Measurements from ENCODE around the gene SH3GL1.

The SH3GL1 gene

DNA sequence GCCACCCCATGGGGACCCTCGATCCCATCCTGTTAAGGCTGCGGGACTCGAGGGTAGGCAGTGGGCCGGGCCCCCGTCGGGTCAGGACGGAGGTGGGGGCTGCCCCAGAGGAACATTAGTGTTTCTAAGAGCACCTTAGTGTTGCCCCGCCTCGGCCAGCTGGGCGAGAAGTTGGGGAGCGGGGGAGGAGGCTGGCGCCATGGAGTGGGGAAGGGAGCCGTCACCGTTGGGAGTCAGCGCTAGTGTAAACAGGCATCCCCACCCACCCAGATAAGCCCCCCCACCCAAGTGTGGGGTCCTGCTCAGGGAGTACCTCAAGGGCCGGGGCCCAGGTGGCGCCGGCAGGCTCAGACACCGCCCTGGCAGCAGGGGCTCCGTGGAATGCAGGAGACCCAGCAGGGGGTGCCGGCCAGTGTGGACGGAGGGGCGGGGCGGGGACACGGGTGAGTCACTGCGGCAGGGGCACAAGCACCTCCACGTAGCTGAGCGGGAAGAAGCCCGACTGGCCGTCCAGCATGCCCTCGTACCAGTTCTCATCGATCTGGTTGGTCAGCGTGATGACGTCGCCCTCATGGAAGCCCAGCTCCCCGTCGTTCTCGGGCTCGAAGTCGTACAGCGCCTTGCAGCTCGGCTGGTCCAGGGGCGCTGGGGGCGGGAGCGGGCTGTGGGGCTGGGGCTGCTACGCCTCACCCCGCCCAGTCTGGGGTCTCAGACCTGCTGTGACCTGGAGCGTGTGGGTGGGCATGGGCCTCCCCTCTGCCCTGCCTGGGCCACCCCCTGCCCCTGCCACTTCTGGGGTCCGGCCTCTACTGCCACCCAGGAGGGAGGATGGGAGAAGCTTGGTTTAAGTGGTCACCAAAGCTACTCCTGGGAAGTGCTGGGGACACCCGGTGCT, 38.9 kb downstream of the SH3GL1 start:
- peak in 1 of 2 donors; percentile 39 for DNase-seq
- no CpG with 5 or more reads among the region's 50 CpGs for WGBS (ENCODE audit: extremely low coverage, insufficient coverage, insufficient read length)

DNA sequence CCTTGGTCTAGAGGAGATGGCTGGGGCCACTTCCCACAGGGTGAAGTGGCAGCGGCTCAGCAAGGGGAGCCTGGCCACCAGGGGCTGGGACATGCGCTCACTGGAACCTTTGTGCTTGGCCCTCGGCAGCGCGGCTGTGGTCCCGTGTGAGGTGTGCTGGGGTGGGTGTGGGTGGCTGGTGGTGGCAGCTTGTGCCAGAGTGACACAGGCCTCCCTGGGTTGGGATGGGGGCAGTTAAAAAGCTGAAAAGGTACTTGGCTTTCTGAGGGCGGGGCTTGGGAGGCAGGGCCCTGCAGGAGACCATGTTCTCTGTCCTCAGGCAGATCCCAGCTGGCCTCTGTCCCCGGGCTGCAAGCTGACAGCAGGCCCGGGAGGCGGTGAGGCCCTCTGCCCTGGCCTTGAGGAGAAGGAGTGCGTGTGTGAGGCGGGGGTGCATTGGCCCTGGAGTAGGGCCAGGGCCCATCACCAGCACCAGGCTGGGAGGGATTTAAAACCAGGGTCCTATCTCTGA, 39.7 kb downstream of the SH3GL1 start:
- H3K27me3 ChIP-seq (ENCODE audit: insufficient read depth, low read length): no peaks in the 10 kb centered on the region
- no peak overlapping the region for H2BK12ac ChIP-seq (ENCODE audit: low read length)
- no peak for DNase-seq
- no peak overlapping the region for H3K18ac ChIP-seq (ENCODE audit: low read length)
- no peak overlapping the region for H2AK5ac ChIP-seq (ENCODE audit: low read length)
- no peak overlapping the region for H2BK5ac ChIP-seq (ENCODE audit: low read depth, low read length, poor library complexity)
- H3K27ac ChIP-seq (ENCODE audit: low read depth, low read length): no peak overlapping the region
- no peak overlapping the region for H3K14ac ChIP-seq (ENCODE audit: low read length)
- H3K9ac ChIP-seq (ENCODE audit: low read length): no peak overlapping the region
- H2BK120ac ChIP-seq (ENCODE audit: insufficient read depth, low read length, poor library complexity): no peak overlapping the region
- no peak overlapping the region for H4K8ac ChIP-seq (ENCODE audit: low read depth, low read length)
- no CpG with 5 or more reads among the region's 12 CpGs for WGBS (ENCODE audit: extremely low coverage, insufficient coverage, insufficient read length)
- H3K79me1 ChIP-seq (ENCODE audit: low read length): no peaks in the 10 kb centered on the region
- no peaks in the 10 kb centered on the region for H3K79me2 ChIP-seq (ENCODE audit: control insufficient read depth, insufficient read depth, low read length, poor library complexity)
- H4K12ac ChIP-seq (ENCODE audit: low read depth, low read length): peak overlapping the region; percentile 2
- H3K23ac ChIP-seq (ENCODE audit: low read length): no peak overlapping the region
- no peak overlapping the region for H2AFZ ChIP-seq (ENCODE audit: insufficient read depth, low read length, poor library complexity)
- no peak overlapping the region for H4K91ac ChIP-seq (ENCODE audit: low read depth, low read length)
- peaks cover 0 to 3% of the 10 kb centered on the region in 2 experiments for H3K4me1 ChIP-seq (ENCODE audit: control insufficient read depth in 1 of 2, insufficient read depth in 2 of 2, low read length in 2 of 2)
- H3K4me3 ChIP-seq (ENCODE audit: low read depth, low read length): no peak overlapping the region
- H3K36me3 ChIP-seq (ENCODE audit: control insufficient read depth in 1 of 2, insufficient read depth in 2 of 2, low read length in 2 of 2): peaks cover 76 to 80% of the 10 kb centered on the region in 2 experiments
- no peaks in the 10 kb centered on the region for H3K9me3 ChIP-seq (ENCODE audit: insufficient read depth, low read depth, low read length)
- no peak overlapping the region for H3K4me2 ChIP-seq (ENCODE audit: low read length)
- no peak overlapping the region for H3K4ac ChIP-seq (ENCODE audit: low read depth, low read length)

More for the DNA sequence above, 38.9 kb downstream of the SH3GL1 start:
- H3K9ac ChIP-seq (ENCODE audit: low read length): no peak overlapping the region
- H3K27ac ChIP-seq (ENCODE audit: low read depth, low read length): no peak overlapping the region
- no peak overlapping the region for H2AFZ ChIP-seq (ENCODE audit: insufficient read depth, low read length, poor library complexity)
- H3K9me3 ChIP-seq (ENCODE audit: insufficient read depth, low read depth, low read length): no peaks in the 10 kb centered on the region
- no peak overlapping the region for H4K8ac ChIP-seq (ENCODE audit: low read depth, low read length)
- no peak overlapping the region for H3K4ac ChIP-seq (ENCODE audit: low read depth, low read length)
- no peaks in the 10 kb centered on the region for H3K79me1 ChIP-seq (ENCODE audit: low read length)
- H3K4me2 ChIP-seq (ENCODE audit: low read length): no peak overlapping the region
- no peak overlapping the region for H2BK12ac ChIP-seq (ENCODE audit: low read length)
- H3K4me3 ChIP-seq (ENCODE audit: low read depth, low read length): no peak overlapping the region
- peaks cover 81 to 83% of the 10 kb centered on the region in 2 experiments for H3K36me3 ChIP-seq (ENCODE audit: control insufficient read depth in 1 of 2, insufficient read depth in 2 of 2, low read length in 2 of 2)
- peaks cover 0 to 3% of the 10 kb centered on the region in 2 experiments for H3K4me1 ChIP-seq (ENCODE audit: control insufficient read depth in 1 of 2, insufficient read depth in 2 of 2, low read length in 2 of 2)
- H4K12ac ChIP-seq (ENCODE audit: low read depth, low read length): peak overlapping the region; percentile 2
- no peak overlapping the region for H4K91ac ChIP-seq (ENCODE audit: low read depth, low read length)
- H3K18ac ChIP-seq (ENCODE audit: low read length): no peak overlapping the region
- H2AK5ac ChIP-seq (ENCODE audit: low read length): no peak overlapping the region
- H2BK120ac ChIP-seq (ENCODE audit: insufficient read depth, low read length, poor library complexity): no peak overlapping the region
- H2BK5ac ChIP-seq (ENCODE audit: low read depth, low read length, poor library complexity): no peak overlapping the region
- H3K23ac ChIP-seq (ENCODE audit: low read length): no peak overlapping the region
- H3K14ac ChIP-seq (ENCODE audit: low read length): no peak overlapping the region
- no peaks in the 10 kb centered on the region for H3K79me2 ChIP-seq (ENCODE audit: control insufficient read depth, insufficient read depth, low read length, poor library complexity)
- no peaks in the 10 kb centered on the region for H3K27me3 ChIP-seq (ENCODE audit: insufficient read depth, low read length)

DNA sequence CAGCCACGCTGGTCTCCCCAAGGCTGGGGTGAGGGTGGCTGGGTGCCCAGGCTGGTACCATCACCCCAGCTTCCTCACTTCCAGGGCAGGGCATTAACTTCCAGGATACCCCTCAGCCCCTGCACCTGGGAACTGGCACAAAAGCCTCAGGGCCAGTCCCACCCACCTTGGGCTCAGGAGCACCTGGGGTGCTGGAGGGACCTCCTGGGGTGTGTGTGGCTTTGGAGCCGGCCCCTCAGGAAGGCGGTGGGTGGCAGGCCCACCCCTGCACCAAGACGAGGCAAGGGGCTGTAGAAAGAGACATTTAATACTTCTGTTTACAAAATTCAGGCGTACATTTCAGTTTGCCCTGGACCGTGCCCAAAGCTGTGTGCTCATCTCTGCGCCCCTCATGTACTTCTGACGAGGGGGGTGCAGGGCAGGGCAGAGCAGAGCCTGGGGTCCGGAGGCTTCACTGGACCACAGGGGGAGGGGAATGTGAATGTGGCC, 40.2 kb downstream of the SH3GL1 start:
- Histone ChIP-seq H2AK5ac (ENCODE audit: low read length) (no peak overlapping the region), H4K8ac (ENCODE audit: low read depth, low read length) (no peak overlapping the region), H3K9me3 (ENCODE audit: insufficient read depth, low read depth, low read length) (no peaks in the 10 kb centered on the region), H3K27me3 (ENCODE audit: insufficient read depth, low read length) (no peaks in the 10 kb centered on the region), H2BK5ac (ENCODE audit: low read depth, low read length, poor library complexity) (no peak overlapping the region), H3K4me2 (ENCODE audit: low read length) (no peak overlapping the region), H2AFZ (ENCODE audit: insufficient read depth, low read length, poor library complexity) (no peak overlapping the region), H3K4me3 (ENCODE audit: low read depth, low read length) (no peak overlapping the region), H3K27ac (ENCODE audit: low read depth, low read length) (no peak overlapping the region), H3K36me3 (ENCODE audit: control insufficient read depth in 1 of 2, insufficient read depth in 2 of 2, low read length in 2 of 2) (peaks cover 70 to 74% of the 10 kb centered on the region in 2 experiments), H3K14ac (ENCODE audit: low read length) (no peak overlapping the region), H3K79me2 (ENCODE audit: control insufficient read depth, insufficient read depth, low read length, poor library complexity) (no peaks in the 10 kb centered on the region), H3K23ac (ENCODE audit: low read length) (no peak overlapping the region), H3K79me1 (ENCODE audit: low read length) (no peaks in the 10 kb centered on the region), H4K12ac (ENCODE audit: low read depth, low read length) (no peak overlapping the region), H3K4me1 (ENCODE audit: control insufficient read depth in 1 of 2, insufficient read depth in 2 of 2, low read length in 2 of 2) (peaks cover 0 to 3% of the 10 kb centered on the region in 2 experiments), H3K18ac (ENCODE audit: low read length) (no peak overlapping the region), H3K9ac (ENCODE audit: low read length) (no peak overlapping the region), H2BK120ac (ENCODE audit: insufficient read depth, low read length, poor library complexity) (no peak overlapping the region), H2BK12ac (ENCODE audit: low read length) (no peak overlapping the region), H3K4ac (ENCODE audit: low read depth, low read length) (no peak overlapping the region), H4K91ac (ENCODE audit: low read depth, low read length) (no peak overlapping the region)
- no peak for DNase-seq
- WGBS (ENCODE audit: extremely low coverage, insufficient coverage, insufficient read length): no CpG with 5 or more reads among the region's 9 CpGs

DNA sequence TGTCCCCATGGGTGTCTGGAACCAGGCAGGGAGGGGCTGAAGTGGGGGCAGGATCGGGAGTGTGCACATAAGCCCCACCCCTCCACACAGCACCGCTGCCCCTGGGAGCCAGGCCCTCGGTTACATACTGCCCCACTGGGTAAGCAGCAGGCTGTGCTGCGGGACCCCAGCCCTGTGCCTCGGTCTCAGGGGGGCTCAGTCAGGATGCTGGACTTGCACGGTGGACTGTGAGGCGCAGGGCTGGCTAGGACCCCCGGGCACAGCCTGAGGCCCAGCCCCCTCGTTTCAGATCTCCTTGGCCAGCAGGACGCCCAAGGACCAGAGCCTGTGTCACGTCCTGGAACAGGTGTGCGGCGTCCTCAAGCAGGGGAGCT, 40.7 kb downstream of the SH3GL1 start:
- Histone ChIP-seq H3K9me3 (ENCODE audit: insufficient read depth, low read depth, low read length) (no peaks in the 10 kb centered on the region), H3K27me3 (ENCODE audit: insufficient read depth, low read length) (no peaks in the 10 kb centered on the region), H4K8ac (ENCODE audit: low read depth, low read length) (no peak overlapping the region), H3K4me3 (ENCODE audit: low read depth, low read length) (no peak overlapping the region), H2BK120ac (ENCODE audit: insufficient read depth, low read length, poor library complexity) (no peak overlapping the region), H4K12ac (ENCODE audit: low read depth, low read length) (no peak overlapping the region), H2AFZ (ENCODE audit: insufficient read depth, low read length, poor library complexity) (no peak overlapping the region), H2BK5ac (ENCODE audit: low read depth, low read length, poor library complexity) (no peak overlapping the region), H3K79me1 (ENCODE audit: low read length) (no peaks in the 10 kb centered on the region), H3K79me2 (ENCODE audit: control insufficient read depth, insufficient read depth, low read length, poor library complexity) (no peaks in the 10 kb centered on the region), H3K4ac (ENCODE audit: low read depth, low read length) (no peak overlapping the region), H3K9ac (ENCODE audit: low read length) (no peak overlapping the region), H3K36me3 (ENCODE audit: control insufficient read depth in 1 of 2, insufficient read depth in 2 of 2, low read length in 2 of 2) (peaks cover 72 to 75% of the 10 kb centered on the region in 2 experiments), H3K23ac (ENCODE audit: low read length) (no peak overlapping the region), H3K18ac (ENCODE audit: low read length) (no peak overlapping the region), H2AK5ac (ENCODE audit: low read length) (no peak overlapping the region), H3K4me1 (ENCODE audit: control insufficient read depth in 1 of 2, insufficient read depth in 2 of 2, low read length in 2 of 2) (peaks cover 0 to 3% of the 10 kb centered on the region in 2 experiments), H4K91ac (ENCODE audit: low read depth, low read length) (no peak overlapping the region), H3K27ac (ENCODE audit: low read depth, low read length) (no peak overlapping the region), H3K4me2 (ENCODE audit: low read length) (no peak overlapping the region), H2BK12ac (ENCODE audit: low read length) (no peak overlapping the region), H3K14ac (ENCODE audit: low read length) (no peak overlapping the region)
- no peak for DNase-seq
- WGBS (ENCODE audit: extremely low coverage, insufficient coverage, insufficient read length): no CpG with 5 or more reads among the region's 13 CpGs
